Activated CD4-positive, alpha-beta T cell treated with anti-CD3 and anti-CD28 coated beads for 48 hours (primary cell): ENCODE results near the gene CLEC16A.
A peak's percentile ranks its signal among the peaks of the same experiment; 100 is the strongest.

ENCODE experiments used
- DNase-seq: peaks from one replicate; pipeline ENCODE4 v3.0.0-alpha.2; 2020

CLEC16A gene

GRCh38 chr16:11023262-11024039, 79.1 kb downstream of the CLEC16A start:
- DNase-seq: no peak

- DNase-seq: no peak
These were observed 80.1 kb downstream of the CLEC16A start for GRCh38 chr16:11024333-11025053.

GRCh38 chr16:11025120-11025531, 80.8 kb downstream of the CLEC16A start:
- peak; percentile 43 for DNase-seq

GRCh38 chr16:11029948-11030347, 85.6 kb downstream of the CLEC16A start:
- DNase-seq: no peak

GRCh38 chr16:11030990-11031510, 86.7 kb downstream of the CLEC16A start:
- DNase-seq: no peak

GRCh38 chr16:11032000-11032921, 87.9 kb downstream of the CLEC16A start:
- DNase-seq: no peak

GRCh38 chr16:11032922-11033291, 88.5 kb downstream of the CLEC16A start:
- no peak for DNase-seq

GRCh38 chr16:11033629-11034420, 89.5 kb downstream of the CLEC16A start:
- DNase-seq: no peak

GRCh38 chr16:11034481-11034931, 90.1 kb downstream of the CLEC16A start:
- no peak for DNase-seq

- no peak for DNase-seq
These were observed 90.7 kb downstream of the CLEC16A start for GRCh38 chr16:11035096-11035495.

- DNase-seq: no peak
These were observed 91.7 kb downstream of the CLEC16A start for GRCh38 chr16:11036040-11036439.

GRCh38 chr16:11036868-11037410, 92.6 kb downstream of the CLEC16A start:
- DNase-seq: no peak

- DNase-seq: no peak
These were observed 93.9 kb downstream of the CLEC16A start for GRCh38 chr16:11038305-11038704.

- no peak for DNase-seq
These were observed 94.4 kb downstream of the CLEC16A start for GRCh38 chr16:11038777-11039176.

GRCh38 chr16:11039726-11040125, 95.4 kb downstream of the CLEC16A start:
- DNase-seq: no peak

- no peak for DNase-seq
These were observed 97.8 kb downstream of the CLEC16A start for GRCh38 chr16:11042191-11042590.

- DNase-seq: no peak
These were observed 101.1 kb downstream of the CLEC16A start for GRCh38 chr16:11045441-11045840.

- DNase-seq: no peak
These were observed 101.5 kb downstream of the CLEC16A start for GRCh38 chr16:11045846-11046245.

- no peak for DNase-seq
These were observed 102.1 kb downstream of the CLEC16A start for GRCh38 chr16:11046382-11046931.

- DNase-seq: no peak
These were observed 102.7 kb downstream of the CLEC16A start for GRCh38 chr16:11047057-11047456.
